GM12878 (cell line): ENCODE data around the gene LRRC61.
"Not testable (repeated sequence)": the region's sequence is repeated elsewhere in the genome, so short reads cannot be mapped to it uniquely, and the experiment has no call there.

Experiments used
- ATF7 ChIP-seq: fragments of 450-650 bp; IDR thresholded peaks from 2 replicates; pipeline ENCODE4 v1.6.1; 2016; ENCODE audit warnings: low read depth, mild to moderate bottlenecking
- CHD1 ChIP-seq: IDR thresholded peaks from 2 replicates; pipeline ENCODE4 v1.6.1; 2012; ENCODE audit warnings: low read depth, low read length, improper control_type of control experiment
- EZH2 ChIP-seq: IDR thresholded peaks from 2 replicates; pipeline ENCODE4 v1.6.1; 2012; ENCODE audit warnings: low read depth, mild to moderate bottlenecking, control low read depth, inconsistent platforms, low read length, borderline replicate concordance; ENCODE audit not compliant: control insufficient read depth
- KDM1A ChIP-seq: fragments of 200-600 bp; sonication (generic); IDR thresholded peaks from 2 replicates; pipeline ENCODE4 v1.6.1; 2016; ENCODE audit warnings: borderline replicate concordance
- POLR2A ChIP-seq: IDR thresholded peaks from 2 replicates; pipeline ENCODE4 v1.6.1; 2011; ENCODE audit warnings: low read depth, mild to moderate bottlenecking, low read length
- REST ChIP-seq: IDR thresholded peaks from 2 replicates; pipeline ENCODE4 v1.6.1; 2012; ENCODE audit warnings: mild to moderate bottlenecking, low read depth, low read length
- ZNF207 ChIP-seq: fragments of 450-650 bp; IDR thresholded peaks from 2 replicates; pipeline ENCODE4 v1.6.1; 2014; ENCODE audit warnings: antibody characterized with exemption, mild to moderate bottlenecking, borderline replicate concordance
- TF ChIP-seq, protein P1 (sequence below): IDR thresholded peaks from 2 replicates; pipeline ENCODE4 v1.6.1; 2011; ENCODE audit warnings: low read depth, low read length, improper control_type of control experiment, borderline replicate concordance

- TF ChIP-seq EZH2, ZNF207, POLR2A, KDM1A, ATF7, REST, CHD1: not testable (repeated sequence)
- TF ChIP-seq, protein P1, sequence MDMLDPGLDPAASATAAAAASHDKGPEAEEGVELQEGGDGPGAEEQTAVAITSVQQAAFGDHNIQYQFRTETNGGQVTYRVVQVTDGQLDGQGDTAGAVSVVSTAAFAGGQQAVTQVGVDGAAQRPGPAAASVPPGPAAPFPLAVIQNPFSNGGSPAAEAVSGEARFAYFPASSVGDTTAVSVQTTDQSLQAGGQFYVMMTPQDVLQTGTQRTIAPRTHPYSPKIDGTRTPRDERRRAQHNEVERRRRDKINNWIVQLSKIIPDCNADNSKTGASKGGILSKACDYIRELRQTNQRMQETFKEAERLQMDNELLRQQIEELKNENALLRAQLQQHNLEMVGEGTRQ: not testable (repeated sequence)
Measured at GRCh38 chr7:150290317-150290716, 32.8 kb upstream of the LRRC61 start.
